GM18507 (cell line): Measurements from ENCODE around the gene XKR8.

ENCODE experiments used
- DNase-seq: peaks from one replicate; pipeline ENCODE4 v3.0.0; 2011; ENCODE audit warnings: low read depth; ENCODE audit not compliant: insufficient read length; ENCODE audit errors: extremely low spot score
- FAIRE-seq: peaks from 2 replicates; lab custom pipeline; 2011; peaks lifted over from hg19 to GRCh38; lab: Jason Lieb, UNC

The XKR8 gene

GRCh38 chr1:27959792-27960603 lies at the start of gene XKR8:
Gene XKR8 (plus strand): TSS chr1:27959973. CDS start chr1:27960070, 97 bp downstream.
- FAIRE-seq = no peak
- DNase-seq = peak; percentile 93

GRCh38 chr1:27912429-27912828 lies 47.3 kb upstream of the XKR8 start:
- DNase-seq (no peak), FAIRE-seq (no peak)

GRCh38 chr1:27915082-27915575 lies 44.6 kb upstream of the XKR8 start:
- DNase-seq = no peak
- FAIRE-seq = no peak

GRCh38 chr1:27922272-27922671 lies 37.5 kb upstream of the XKR8 start:
- DNase-seq (no peak), FAIRE-seq (no peak)

- FAIRE-seq (no peak), DNase-seq (no peak)
These were observed 31.4 kb upstream of the XKR8 start for GRCh38 chr1:27928216-27928954.

GRCh38 chr1:27931184-27931583 lies 28.6 kb upstream of the XKR8 start:
- no peak for DNase-seq
- no peak for FAIRE-seq

GRCh38 chr1:27931759-27932158 lies 28.0 kb upstream of the XKR8 start:
- FAIRE-seq (no peak), DNase-seq (no peak)

- DNase-seq = no peak
These were observed 24.8 kb upstream of the XKR8 start, which contains the start of gene SMPDL3B for GRCh38 chr1:27934818-27935549. Gene SMPDL3B (plus strand): TSS chr1:27935000. CDS start chr1:27935184, 184 bp downstream.

GRCh38 chr1:27935721-27936120 lies 24.1 kb upstream of the XKR8 start:
- no peak for FAIRE-seq
- no peak for DNase-seq

More at GRCh38 chr1:27934818-27935549, 24.8 kb upstream of the XKR8 start, which contains the start of gene SMPDL3B:
- FAIRE-seq = no peak

- no peak for DNase-seq
- no peak for FAIRE-seq
These were observed 23.4 kb upstream of the XKR8 start for GRCh38 chr1:27936370-27936769.

GRCh38 chr1:27937524-27937836 lies 22.3 kb upstream of the XKR8 start:
- no peak for DNase-seq
- no peak for FAIRE-seq

- DNase-seq = no peak
- FAIRE-seq = no peak
These were observed 21.3 kb upstream of the XKR8 start for GRCh38 chr1:27938488-27938887.

GRCh38 chr1:27940297-27940696 lies 19.5 kb upstream of the XKR8 start:
- DNase-seq (no peak), FAIRE-seq (no peak)

GRCh38 chr1:27940870-27941560 lies 18.8 kb upstream of the XKR8 start:
- DNase-seq = no peak
- no peak for FAIRE-seq

GRCh38 chr1:27941671-27942540 lies 17.9 kb upstream of the XKR8 start:
- DNase-seq (no peak), FAIRE-seq (no peak)

GRCh38 chr1:27945020-27945419 lies 14.8 kb upstream of the XKR8 start:
- no peak for FAIRE-seq
- DNase-seq = no peak

GRCh38 chr1:27949027-27949426 lies 10.7 kb upstream of the XKR8 start:
- FAIRE-seq = no peak
- no peak for DNase-seq

- DNase-seq = no peak
- no peak for FAIRE-seq
These were observed 8.4 kb upstream of the XKR8 start for GRCh38 chr1:27951396-27951795.

- FAIRE-seq (no peak), DNase-seq (no peak)
These were observed 7.6 kb upstream of the XKR8 start for GRCh38 chr1:27952147-27952546.
